Small intestine (tissue), 7 donors: ENCODE data around the gene EPSTI1. TPM values are rescaled to one million over a fixed set of nuclear protein-coding genes. Genes with fewer than 3 reads are reported as not detected.

Experiments
- DNase-seq, 2 donors: peaks; one replicate each; pipeline versions ENCODE4 v3.0.0 to v3.0.0-alpha.2; 2013
- FAIRE-seq: peaks from 2 replicates; lab custom pipeline; 2012; peaks lifted over from hg19 to GRCh38; lab: Jason Lieb, UNC
- H3K27ac ChIP-seq, 3 donors: one replicate each; pipeline ENCODE4 v1.5.1; 2013; ENCODE audit warnings: low read length in 2 of 3, mild to moderate bottlenecking in 2 of 3, control low read depth in 1 of 3, inconsistent platforms in 1 of 3, low read depth in 1 of 3, moderate library complexity in 1 of 3
- H3K27me3 ChIP-seq, 3 donors: one replicate each; pipeline ENCODE4 v1.6.1; 2013; ENCODE audit warnings: low read length in 3 of 3, inconsistent platforms in 1 of 3; ENCODE audit not compliant: control insufficient read depth in 3 of 3, insufficient read depth in 3 of 3
- H3K36me3 ChIP-seq, 3 donors: one replicate each; pipeline ENCODE4 v1.6.1; 2013; ENCODE audit warnings: low read length in 3 of 3, inconsistent platforms in 1 of 3, low read depth in 1 of 3, mild to moderate bottlenecking in 1 of 3, moderate library complexity in 1 of 3; ENCODE audit not compliant: control insufficient read depth in 3 of 3, insufficient read depth in 2 of 3
- H3K4me1 ChIP-seq, 3 donors: one replicate each; pipeline ENCODE4 v1.6.1; 2013; ENCODE audit warnings: low read length in 2 of 3, inconsistent platforms in 1 of 3, low read depth in 1 of 3, mild to moderate bottlenecking in 1 of 3, moderate library complexity in 1 of 3; ENCODE audit not compliant: control insufficient read depth in 3 of 3, insufficient read depth in 2 of 3
- H3K4me3 ChIP-seq, 3 donors: one replicate each; pipeline ENCODE4 v1.5.1; 2013; ENCODE audit warnings: low read length in 3 of 3, control low read depth in 1 of 3, inconsistent platforms in 1 of 3, low read depth in 1 of 3, mild to moderate bottlenecking in 1 of 3, moderate library complexity in 1 of 3
- H3K9me3 ChIP-seq, 2 donors: one replicate each; pipeline ENCODE4 v1.6.1; 2013; ENCODE audit warnings: low read depth in 1 of 2, low read length in 1 of 2; ENCODE audit not compliant: control insufficient read depth in 2 of 2, insufficient read depth in 1 of 2
- WGBS, 3 donors: extraction: QIAGEN DNeasy Blood & Tissue Kit; methylation state at CpG; one replicate each; pipeline ENCODE4 v1.1.7; 2013; 5-methylcytosine and 5-hydroxymethylcytosine counted together
- polyA plus RNA-seq, 4 donors: library from polyadenylated mRNA; stranded (reverse) in 3 of 4; unstranded in 1 of 4; fragments of 200-250 nt in 3 of 4; fragments of 120-200 nt in 1 of 4; gene quantifications; one replicate each; pipeline versions ENCODE4 v1.2.1 to v1.2.3, GENCODE V29; 2013
- donor health status: healthy with polysubstance abuse.
- donor health status: control.
- donor health status: control.
- donor health status: Bipolar disorder and iron deficiency.
- donor health status: healthy.

The EPSTI1 gene
- polyA plus RNA-seq, 4 donors, result 11.3 to 83.8 (median 15.0) TPM

GRCh38 chr13:42894765-42895243 lies 97.2 kb downstream of the EPSTI1 start:
- peak in 1 of 2 donors; percentile 12 for DNase-seq
- peaks cover 0 to 11% (median 6%) of the 10 kb centered on the region in 3 donors for H3K36me3 ChIP-seq
- no peaks in the 10 kb centered on the region for H3K27me3 ChIP-seq
- H3K4me3 ChIP-seq, result no peak overlapping the region
- 8 to 33% (median 26%) methylated on average over 4 of the region's 4 CpGs for WGBS, 3 donors
- H3K9me3 ChIP-seq, result peaks cover 0 to 1% of the 10 kb centered on the region in 2 donors
- no peak for FAIRE-seq
- peaks cover 0 to 3% (median 2%) of the 10 kb centered on the region in 3 donors for H3K4me1 ChIP-seq
- H3K27ac ChIP-seq, result no peak overlapping the region

- H3K36me3 ChIP-seq, result peaks cover 0 to 16% (median 6%) of the 10 kb centered on the region in 3 donors
- H3K9me3 ChIP-seq, result peaks cover 0 to 1% of the 10 kb centered on the region in 2 donors
- DNase-seq (peak; percentile 15 to 20), FAIRE-seq (no peak)
- H3K4me1 ChIP-seq, result peaks cover 0 to 3% (median 2%) of the 10 kb centered on the region in 3 donors
- no peaks in the 10 kb centered on the region for H3K27me3 ChIP-seq
- no peak overlapping the region for H3K4me3 ChIP-seq
- no peak overlapping the region for H3K27ac ChIP-seq
- WGBS, 3 donors, result 6 to 13% (median 12%) methylated on average over 1 of the region's 1 CpG
Measured at GRCh38 chr13:42893214-42893671, 98.8 kb downstream of the EPSTI1 start.

GRCh38 chr13:42892760-42893159 lies 99.3 kb downstream of the EPSTI1 start:
- Histone ChIP-seq H3K4me3 (no peak overlapping the region), H3K27me3 (no peaks in the 10 kb centered on the region), H3K27ac (no peak overlapping the region), H3K4me1 (peaks cover 0 to 3% (median 2%) of the 10 kb centered on the region in 3 donors), H3K9me3 (peaks cover 0 to 1% of the 10 kb centered on the region in 2 donors), H3K36me3 (peaks cover 0 to 16% (median 6%) of the 10 kb centered on the region in 3 donors)
- DNase-seq, result no peak
- 87 to 91% (median 91%) methylated on average over 3 of the region's 3 CpGs for WGBS, 3 donors
- FAIRE-seq, result no peak

GRCh38 chr13:42891591-42891990 lies 100.5 kb downstream of the EPSTI1 start:
- Histone ChIP-seq H3K36me3 (peaks cover 3 to 22% (median 4%) of the 10 kb centered on the region in 3 donors), H3K27ac (no peak overlapping the region), H3K27me3 (no peaks in the 10 kb centered on the region), H3K4me1 (peaks cover 0 to 3% (median 2%) of the 10 kb centered on the region in 3 donors), H3K9me3 (peaks cover 0 to 1% of the 10 kb centered on the region in 2 donors), H3K4me3 (no peak overlapping the region)
- no peak for FAIRE-seq
- 92 to 99% (median 95%) methylated on average over 3 of the region's 3 CpGs for WGBS, 3 donors
- DNase-seq, result no peak

- WGBS, 3 donors, result 73 to 80% (median 75%) methylated on average over 8 of the region's 8 CpGs
- FAIRE-seq, result no peak
- no peak overlapping the region for H3K27ac ChIP-seq
- H3K4me1 ChIP-seq, result no peaks in the 10 kb centered on the region
- H3K9me3 ChIP-seq, result no peaks in the 10 kb centered on the region
- DNase-seq, result peak in 1 of 2 donors; percentile 15
- H3K27me3 ChIP-seq, result no peaks in the 10 kb centered on the region
- H3K4me3 ChIP-seq, result no peak overlapping the region
- H3K36me3 ChIP-seq, result peaks cover 4 to 13% (median 5%) of the 10 kb centered on the region in 3 donors
Measured at GRCh38 chr13:42885325-42885724, 106.7 kb downstream of the EPSTI1 start.

- DNase-seq, result peak; percentile 27 to 47
- no peak for FAIRE-seq
Measured at GRCh38 chr13:42883771-42884467, 108.1 kb downstream of the EPSTI1 start.

GRCh38 chr13:42883142-42883541 lies 108.9 kb downstream of the EPSTI1 start:
- no peak overlapping the region for H3K4me3 ChIP-seq
- H3K9me3 ChIP-seq, result no peaks in the 10 kb centered on the region
- FAIRE-seq (no peak), DNase-seq (no peak)
- WGBS, 3 donors, result 71 to 85% (median 80%) methylated on average over 1 of the region's 1 CpG
- H3K27me3 ChIP-seq, result no peaks in the 10 kb centered on the region
- no peak overlapping the region for H3K27ac ChIP-seq
- no peaks in the 10 kb centered on the region for H3K4me1 ChIP-seq
- H3K36me3 ChIP-seq, result peaks cover 4 to 8% (median 5%) of the 10 kb centered on the region in 3 donors

More at GRCh38 chr13:42883771-42884467, 108.1 kb downstream of the EPSTI1 start:
- Histone ChIP-seq H3K27me3 (no peaks in the 10 kb centered on the region), H3K9me3 (no peaks in the 10 kb centered on the region), H3K4me1 (no peaks in the 10 kb centered on the region), H3K4me3 (no peak overlapping the region), H3K36me3 (peaks cover 4 to 11% (median 5%) of the 10 kb centered on the region in 3 donors), H3K27ac (no peak overlapping the region)
- WGBS, 3 donors, result 28 to 39% (median 34%) methylated on average over 6 of the region's 6 CpGs

- Histone ChIP-seq H3K4me3 (no peak overlapping the region), H3K27me3 (no peaks in the 10 kb centered on the region), H3K27ac (no peak overlapping the region), H3K9me3 (no peaks in the 10 kb centered on the region), H3K36me3 (no peaks in the 10 kb centered on the region), H3K4me1 (peaks cover 0 to 9% (median 0%) of the 10 kb centered on the region in 3 donors)
- no peak for DNase-seq
- WGBS, 3 donors, result 65 to 83% (median 74%) methylated on average over 8 of the region's 8 CpGs
- no peak for FAIRE-seq
Measured at GRCh38 chr13:42880056-42880605, 111.9 kb downstream of the EPSTI1 start.
